Stimulated activated CD8-positive, alpha-beta memory T cell treated with anti-CD3 and anti-CD28 coated beads, Interleukin-4, amount 100 ng/mL, for 1 hour (primary cell): ENCODE measurements around the gene POU2F1.

Experiments used
- DNase-seq, 2 donors: peaks; one replicate each; pipeline ENCODE4 v3.0.0-alpha.2; 2020; ENCODE audit warnings: low read depth in 2 of 2, low spot score in 1 of 2

POU2F1 gene

GRCh38 chr1:167360120-167360519, 139.4 kb downstream of the POU2F1 start:
- DNase-seq, result no peak

- no peak for DNase-seq
Measured at GRCh38 chr1:167362638-167363037, 142.0 kb downstream of the POU2F1 start.

- DNase-seq, result no peak
Measured at GRCh38 chr1:167364826-167365225, 144.1 kb downstream of the POU2F1 start.

- DNase-seq, result no peak
Measured at GRCh38 chr1:167365360-167365759, 144.7 kb downstream of the POU2F1 start.

- no peak for DNase-seq
Measured at GRCh38 chr1:167367705-167368104, 147.0 kb downstream of the POU2F1 start.

- no peak for DNase-seq
Measured at GRCh38 chr1:167369175-167369574, 148.5 kb downstream of the POU2F1 start.

- no peak for DNase-seq
Measured at GRCh38 chr1:167369933-167370332, 149.2 kb downstream of the POU2F1 start.

- no peak for DNase-seq
Measured at GRCh38 chr1:167371030-167371429, 150.3 kb downstream of the POU2F1 start.

- DNase-seq, result no peak
Measured at GRCh38 chr1:167373398-167373797, 152.7 kb downstream of the POU2F1 start.

- DNase-seq, result no peak
Measured at GRCh38 chr1:167373986-167374385, 153.3 kb downstream of the POU2F1 start.

- DNase-seq, result no peak
Measured at GRCh38 chr1:167375949-167376348, 155.3 kb downstream of the POU2F1 start.

GRCh38 chr1:167387251-167387910, 166.7 kb downstream of the POU2F1 start:
- DNase-seq, result no peak

GRCh38 chr1:167388976-167389375, 168.3 kb downstream of the POU2F1 start:
- no peak for DNase-seq

- no peak for DNase-seq
Measured at GRCh38 chr1:167392200-167392696, 171.6 kb downstream of the POU2F1 start.

- DNase-seq, result no peak
Measured at GRCh38 chr1:167400359-167400953, 179.8 kb downstream of the POU2F1 start.

- peak; percentile 15 to 24 for DNase-seq
Measured at GRCh38 chr1:167401260-167401873, 180.7 kb downstream of the POU2F1 start.

GRCh38 chr1:167404161-167404888, 183.6 kb downstream of the POU2F1 start:
- no peak for DNase-seq

- no peak for DNase-seq
Measured at GRCh38 chr1:167404908-167405307, 184.2 kb downstream of the POU2F1 start.

- DNase-seq, result no peak
Measured at GRCh38 chr1:167408355-167408754, 187.7 kb downstream of the POU2F1 start.

GRCh38 chr1:167409183-167409582, 188.5 kb downstream of the POU2F1 start:
- no peak for DNase-seq

GRCh38 chr1:167412072-167412471, 191.4 kb downstream of the POU2F1 start:
- DNase-seq, result no peak

GRCh38 chr1:167412920-167413319, 192.2 kb downstream of the POU2F1 start:
- no peak for DNase-seq
